OCI-LY7 (cell line): ENCODE data around the gene CFAP161. TPM values are rescaled to one million over a fixed set of nuclear protein-coding genes. Genes with fewer than 3 reads are reported as not detected.

Experiments
- BruUV-seq: library from RNA; stranded (reverse); fragments of 400-500 nt; replicated peaks from 2 replicates; lab custom pipeline; 2021; lab: Mats Ljungman, UMichigan
- CTCF ChIA-PET: fragments of 300-600 bp; sonication (Branson Sonifier 250); formaldehyde crosslinking; loops from one replicate; lab custom pipeline; 2022; ENCODE audit warnings: antibody characterized with exemption; ENCODE audit not compliant: unreplicated experiment; lab: Charles Lee
- POLR2A ChIA-PET: fragments of 300-600 bp; sonication (Branson Sonifier 250); formaldehyde crosslinking; loops from one replicate; lab custom pipeline; 2022; ENCODE audit warnings: antibody characterized with exemption; lab: Charles Lee
- DNase-seq: peaks from one replicate; pipeline ENCODE4 v3.0.0-alpha.2; 2015; ENCODE audit warnings: low spot score
- H2AFZ ChIP-seq: fragments of 200-600 bp; sonication (generic), shearing (Covaris generic); 2 replicates; pipeline ENCODE4 v1.6.1; 2014; ENCODE audit warnings: mild to moderate bottlenecking, antibody characterized with exemption, low read length, moderate library complexity
- H3K27ac ChIP-seq: fragments of 200-600 bp; sonication (generic); 2 replicates; pipeline ENCODE4 v1.5.1; 2014; ENCODE audit warnings: mixed run types, low read depth, mild to moderate bottlenecking, moderate library complexity, low read length, inconsistent platforms; ENCODE audit not compliant: poor library complexity, severe bottlenecking
- H3K36me3 ChIP-seq: fragments of 200-600 bp; sonication (generic); 2 replicates; pipeline ENCODE4 v1.6.1; 2014; ENCODE audit warnings: mild to moderate bottlenecking, antibody characterized with exemption, low read length, moderate library complexity, mixed read lengths; ENCODE audit not compliant: insufficient read depth
- H3K4me1 ChIP-seq: fragments of 200-600 bp; sonication (generic); 2 replicates; pipeline ENCODE4 v1.5.1; 2014; ENCODE audit warnings: mild to moderate bottlenecking, low read length; ENCODE audit not compliant: insufficient read depth, poor library complexity, severe bottlenecking
- H3K4me2 ChIP-seq: fragments of 200-600 bp; sonication (generic); 2 replicates; pipeline ENCODE4 v1.6.1; 2014; ENCODE audit warnings: mild to moderate bottlenecking, low read length
- H3K4me3 ChIP-seq: fragments of 200-600 bp; sonication (generic); 2 replicates; pipeline ENCODE4 v1.5.1; 2014; ENCODE audit warnings: mild to moderate bottlenecking, low read depth, low read length; ENCODE audit not compliant: poor library complexity, severe bottlenecking
- H3K79me2 ChIP-seq: fragments of 200-600 bp; sonication (generic); 2 replicates; pipeline ENCODE4 v1.6.1; 2016; ENCODE audit warnings: low read depth, mild to moderate bottlenecking, low read length, moderate library complexity, mixed read lengths; ENCODE audit not compliant: insufficient read depth
- H3K9me2 ChIP-seq: fragments of 200-600 bp; sonication (generic); 2 replicates; pipeline ENCODE4 v1.6.1; 2016; ENCODE audit warnings: mild to moderate bottlenecking, low read length, mixed read lengths; ENCODE audit not compliant: insufficient read depth
- H3K9me3 ChIP-seq: fragments of 200-600 bp; sonication (generic); 2 replicates; pipeline ENCODE4 v1.6.1; 2014; ENCODE audit warnings: mild to moderate bottlenecking, mixed run types, low read length, mixed read lengths
- H4K20me1 ChIP-seq: fragments of 200-600 bp; sonication (generic); 2 replicates; pipeline ENCODE4 v1.6.1; 2014; ENCODE audit warnings: mild to moderate bottlenecking, antibody characterized with exemption, low read length, moderate library complexity, mixed read lengths; ENCODE audit not compliant: insufficient read depth
- CTCF ChIP-seq: fragments of 200-600 bp; sonication (generic); conservative IDR thresholded peaks from 2 replicates; pipeline ENCODE4 v1.5.1; 2014; ENCODE audit warnings: mild to moderate bottlenecking, antibody characterized with exemption, low read length, moderate library complexity, mixed read lengths
- EZH2phosphoT487 ChIP-seq: fragments of 200-600 bp; sonication (generic); IDR thresholded peaks from 2 replicates; pipeline ENCODE4 v1.6.1; 2018; ENCODE audit warnings: low read depth, borderline replicate concordance, mild to moderate bottlenecking, mixed run types, antibody characterized with exemption, low read length, moderate library complexity, mixed read lengths
- intact Hi-C: fragments of 100-400 bp; cut with micrococcal nuclease; formaldehyde crosslinking; loops from one replicate; pipeline ENCODE4 v1.10.0; 2022; ENCODE audit not compliant: unreplicated experiment
- total RNA-seq, 2 experiments: library from RNA; depleted of rRNA in 1 of 2; stranded (reverse); fragments of >200 nt in 1 of 2; shearing (Covaris generic) in 1 of 2; gene quantifications; 2 replicates each; pipeline ENCODE4 v1.2.3, GENCODE V29; 2014 to 2022

Gene CFAP161
- total RNA-seq, 2 experiments from 2014 or later = not detected

GRCh38 chr15:81174792-81175327 lies 40.8 kb downstream of the CFAP161 start:
- no TSS peak for BruUV-seq
- no peak for DNase-seq

GRCh38 chr15:81175496-81175895 lies 41.4 kb downstream of the CFAP161 start:
- ChIA-PET CTCF (interaction anchor here (0.6 kb wide), 1 partner anchor 91 kb away, joined by 3 read pairs; no protein-coding TSS in a partner anchor), POLR2A (interaction anchor here (0.5 to 0.6 kb wide), 2 partner anchors 72 to 221 kb away, joined by 3 to 4 read pairs; no protein-coding TSS in a partner anchor)
- Histone ChIP-seq H3K4me2 (no peak overlapping the region), H4K20me1 (no peaks in the 10 kb centered on the region), H3K27ac (no peak overlapping the region), H3K4me3 (no peak overlapping the region), H2AFZ (no peak overlapping the region), H3K9me3 (no peaks in the 10 kb centered on the region), H3K79me2 (no peaks in the 10 kb centered on the region), H3K36me3 (no peaks in the 10 kb centered on the region), H3K9me2 (no peaks in the 10 kb centered on the region), H3K4me1 (no peaks in the 10 kb centered on the region)
- BruUV-seq = no TSS peak
- DNase-seq = no peak
- TF ChIP-seq CTCF (no peak), EZH2phosphoT487 (no peak)
- intact Hi-C loops = no loop called here

More at GRCh38 chr15:81174792-81175327, 40.8 kb downstream of the CFAP161 start:
- no peaks in the 10 kb centered on the region for H3K4me1 ChIP-seq
- H3K4me2 ChIP-seq = no peak overlapping the region
- intact Hi-C loops = no loop called here
- H3K4me3 ChIP-seq = no peak overlapping the region
- ChIA-PET CTCF (no interaction called here), POLR2A (interaction anchor here (0.5 to 0.6 kb wide), 2 partner anchors 72 to 221 kb away, joined by 3 to 4 read pairs; no protein-coding TSS in a partner anchor)
- no peaks in the 10 kb centered on the region for H4K20me1 ChIP-seq
- H2AFZ ChIP-seq = no peak overlapping the region
- no peaks in the 10 kb centered on the region for H3K36me3 ChIP-seq
- H3K9me3 ChIP-seq = no peaks in the 10 kb centered on the region
- no peaks in the 10 kb centered on the region for H3K9me2 ChIP-seq
- TF ChIP-seq CTCF (peak; percentile 49), EZH2phosphoT487 (no peak)
- no peaks in the 10 kb centered on the region for H3K79me2 ChIP-seq
- no peak overlapping the region for H3K27ac ChIP-seq

GRCh38 chr15:81176291-81176893 lies 42.3 kb downstream of the CFAP161 start:
- Histone ChIP-seq H3K27ac (no peak overlapping the region), H3K9me3 (no peaks in the 10 kb centered on the region), H3K4me3 (no peak overlapping the region), H3K79me2 (no peaks in the 10 kb centered on the region), H3K4me2 (no peak overlapping the region), H3K36me3 (no peaks in the 10 kb centered on the region), H4K20me1 (no peaks in the 10 kb centered on the region), H3K4me1 (no peaks in the 10 kb centered on the region), H3K9me2 (no peaks in the 10 kb centered on the region), H2AFZ (no peak overlapping the region)
- POLR2A ChIA-PET = no interaction called here
- CTCF ChIA-PET = no interaction called here
- TF ChIP-seq EZH2phosphoT487 (no peak), CTCF (no peak)
- intact Hi-C loops = no loop called here
- BruUV-seq = no TSS peak
- DNase-seq = no peak
